Spleen (tissue), 11 donors: ENCODE results near the gene PRKCB. TPM values are rescaled to one million over a fixed set of nuclear protein-coding genes. Genes with fewer than 3 reads are reported as not detected.

Experiments used
- DNase-seq: peaks from one replicate; pipeline ENCODE4 v3.0.0-alpha.2; 2020
- H3K27ac ChIP-seq, 8 donors: fragments of 200-600 bp; sonication (generic) in 7 of 8; 1 replicate in 4 of 8; 2 replicates in 4 of 8; pipeline versions ENCODE4 v1.5.0 to v1.8.0; 2016 to 2021; ENCODE audit warnings: inconsistent platforms in 4 of 8, mild to moderate bottlenecking in 4 of 8, moderate library complexity in 1 of 8
- H3K27me3 ChIP-seq, 7 donors: fragments of 200-600 bp; sonication (generic) in 6 of 7; replicated peaks in 1 of 7; 1 replicate in 4 of 7; 2 replicates in 3 of 7; pipeline versions ENCODE4 v1.5.0 to v1.8.0; 2016 to 2021; ENCODE audit warnings: inconsistent platforms in 3 of 7, mild to moderate bottlenecking in 1 of 7
- H3K36me3 ChIP-seq, 6 donors: fragments of 200-600 bp; sonication (generic) in 5 of 6; 1 replicate in 4 of 6; 2 replicates in 2 of 6; pipeline versions ENCODE4 v1.5.0 to v1.8.0; 2016 to 2021; ENCODE audit warnings: inconsistent platforms in 2 of 6
- H3K4me1 ChIP-seq, 6 donors: fragments of 200-600 bp; sonication (generic) in 5 of 6; 1 replicate in 3 of 6; 2 replicates in 3 of 6; pipeline versions ENCODE4 v1.5.0 to v1.8.0; 2016 to 2021; ENCODE audit warnings: inconsistent platforms in 3 of 6
- H3K4me3 ChIP-seq, 8 donors: fragments of 200-600 bp; sonication (generic) in 7 of 8; 1 replicate in 4 of 8; 2 replicates in 4 of 8; pipeline versions ENCODE4 v1.5.0 to v1.8.0; 2016 to 2021; ENCODE audit warnings: inconsistent platforms in 4 of 8, mild to moderate bottlenecking in 4 of 8, moderate library complexity in 2 of 8
- H3K9me3 ChIP-seq, 8 donors: fragments of 200-600 bp; sonication (generic) in 7 of 8; 1 replicate in 4 of 8; 2 replicates in 4 of 8; pipeline versions ENCODE4 v1.5.0 to v1.8.0; 2016 to 2021; ENCODE audit warnings: inconsistent platforms in 4 of 8
- CTCF ChIP-seq, 11 experiments: fragments of 200-600 bp in 7 of 11; fragments of 450-650 bp in 4 of 11; sonication (generic) in 4 of 11; IDR thresholded peaks in 8 of 11; conservative IDR thresholded peaks in 3 of 11; 1 replicate in 7 of 11; 2 replicates in 4 of 11; pipeline versions ENCODE4 v1.4.0 to v1.8.0; 2016 to 2021; ENCODE audit warnings: antibody characterized with exemption in 11 of 11, inconsistent platforms in 4 of 11, mild to moderate bottlenecking in 1 of 11
- POLR2A ChIP-seq, 3 donors: fragments of 450-650 bp; IDR thresholded peaks; one replicate each; pipeline ENCODE4 v1.5.1; 2017; ENCODE audit warnings: antibody characterized with exemption in 3 of 3, mild to moderate bottlenecking in 1 of 3
- POLR2AphosphoS5 ChIP-seq, 3 donors: sonication (generic); formaldehyde crosslinking; IDR thresholded peaks; one replicate each; pipeline ENCODE4 v1.5.1; 2017; ENCODE audit warnings: antibody characterized with exemption in 3 of 3
- WGBS, 5 donors: extraction: QIAGEN DNeasy Blood & Tissue Kit in 3 of 5; methylation state at CpG; one replicate each; pipeline versions ENCODE4 v1.1.5 to v1.1.7; 2013 to 2018; 5-methylcytosine and 5-hydroxymethylcytosine counted together
- intact Hi-C: fragments of 100-400 bp; cut with DNase I; formaldehyde crosslinking; loops from one replicate; pipeline ENCODE4 v1.15.0; 2023; ENCODE audit warnings: low total_unique reads
- polyA plus RNA-seq, 3 donors: library from polyadenylated mRNA; stranded (reverse); fragments of 200-250 nt; gene quantifications; one replicate each; pipeline ENCODE4 v1.2.1, GENCODE V29; 2013
- total RNA-seq, 7 donors: library from RNA; depleted of rRNA in 3 of 7; stranded (reverse); fragments of >200 nt in 3 of 7; fragmentation: NEBNext Ultra II Directional in 4 of 7; extraction: Animal tissue kit (Norgen Biotek cat#: 25700) in 4 of 7; gene quantifications; one replicate each; pipeline versions ENCODE4 v1.1.0 to v1.2.1, GENCODE V29; 2016 to 2021
- donor health status: healthy with polysubstance abuse.
- donor health status: DM: no; HTN: no; CAD: no; lungs with moderate emphysema.
- donor health status: DM: no; HTN: no; CAD: no.
- donor health status: Bipolar disorder and iron deficiency.
- donor health status: healthy.
- donor health status: DM: no; HTN: no; CAD: no.
- donor health status: DM: yes; HTN: yes; CAD: no.

PRKCB gene
- total and polyA plus RNA-seq, 10 donors = 33.8 to 284 (median 182) TPM

GRCh38 chr16:24246911-24247607 lies 411.3 kb downstream of the PRKCB start:
- intact Hi-C loops = no loop called here
- no peaks in the 10 kb centered on the region for H3K36me3 ChIP-seq
- DNase-seq = no peak
- WGBS, 5 donors = 81 to 87% (median 84%) methylated on average over 4 of the region's 4 CpGs
- no peak overlapping the region for H3K27ac ChIP-seq
- H3K4me3 ChIP-seq = no peak overlapping the region
- TF ChIP-seq CTCF (IDR thresholded peaks at IDR 0.05 in 8 of 11, conservative IDR thresholded peaks at IDR 0.05 in 3 of 11) (no peak), POLR2AphosphoS5 (IDR thresholded peaks at IDR 0.05) (no peak), POLR2A (IDR thresholded peaks at IDR 0.05) (no peak)
- peaks cover 0 to 33% (median 0%) of the 10 kb centered on the region in 7 donors for H3K27me3 ChIP-seq
- no peaks in the 10 kb centered on the region for H3K4me1 ChIP-seq
- H3K9me3 ChIP-seq = no peaks in the 10 kb centered on the region

GRCh38 chr16:24253192-24253591 lies 417.4 kb downstream of the PRKCB start:
- H3K27me3 ChIP-seq = peaks cover 0 to 51% (median 32%) of the 10 kb centered on the region in 7 donors
- no peak for DNase-seq
- H3K9me3 ChIP-seq = no peaks in the 10 kb centered on the region
- peaks cover 0 to 3% (median 0%) of the 10 kb centered on the region in 6 donors for H3K4me1 ChIP-seq
- no peak overlapping the region for H3K4me3 ChIP-seq
- intact Hi-C loops = loop anchor here (5.0 to 10.0 kb wide), 2 partner anchors 211 to 518 kb away; no protein-coding TSS in a partner anchor
- H3K36me3 ChIP-seq = no peaks in the 10 kb centered on the region
- no peak overlapping the region for H3K27ac ChIP-seq
- TF ChIP-seq POLR2A (IDR thresholded peaks at IDR 0.05) (no peak), CTCF (IDR thresholded peaks at IDR 0.05 in 8 of 11, conservative IDR thresholded peaks at IDR 0.05 in 3 of 11) (peak; percentile 11 to 79 (median 57)), POLR2AphosphoS5 (IDR thresholded peaks at IDR 0.05) (no peak)
- WGBS, 5 donors = 7 to 14% (median 10%) methylated on average over 7 of the region's 7 CpGs

GRCh38 chr16:24255456-24256371 lies 419.9 kb downstream of the PRKCB start, which contains the start of gene CACNG3:
Gene CACNG3, plus strand, starts transcription at chr16:24256335. Its CDS starts 420 bp downstream, at chr16:24256755.
- no peak for TF ChIP-seq CTCF (IDR thresholded peaks at IDR 0.05 in 8 of 11, conservative IDR thresholded peaks at IDR 0.05 in 3 of 11)
- TF ChIP-seq POLR2A (IDR thresholded peaks at IDR 0.05) = no peak
- no peak for TF ChIP-seq POLR2AphosphoS5 (IDR thresholded peaks at IDR 0.05)
- DNase-seq = peak; percentile 78
- 5 to 7% (median 5%) methylated on average over 49 to 54 of the region's 54 CpGs for WGBS, 5 donors
- Histone ChIP-seq H3K9me3 (no peaks in the 10 kb centered on the region), H3K36me3 (no peaks in the 10 kb centered on the region), H3K27ac (no peak within 1 kb of the TSS), H3K4me3 (no peak within 1 kb of the TSS), H3K27me3 (peaks cover 0 to 76% (median 39%) of the 10 kb centered on the region in 7 donors), H3K4me1 (peaks cover 0 to 3% (median 0%) of the 10 kb centered on the region in 6 donors)
- intact Hi-C loops = loop anchor here (10.0 kb wide), 1 partner anchor 521 kb away; no protein-coding TSS in a partner anchor
